ENCODE results near the gene IQSEC1. TPM values are rescaled to one million over a fixed set of nuclear protein-coding genes. Genes with fewer than 3 reads are reported as not detected.

The IQSEC1 gene
- total RNA-seq, 1 experiment from 2014 or later, result 28.1 TPM

DNA sequence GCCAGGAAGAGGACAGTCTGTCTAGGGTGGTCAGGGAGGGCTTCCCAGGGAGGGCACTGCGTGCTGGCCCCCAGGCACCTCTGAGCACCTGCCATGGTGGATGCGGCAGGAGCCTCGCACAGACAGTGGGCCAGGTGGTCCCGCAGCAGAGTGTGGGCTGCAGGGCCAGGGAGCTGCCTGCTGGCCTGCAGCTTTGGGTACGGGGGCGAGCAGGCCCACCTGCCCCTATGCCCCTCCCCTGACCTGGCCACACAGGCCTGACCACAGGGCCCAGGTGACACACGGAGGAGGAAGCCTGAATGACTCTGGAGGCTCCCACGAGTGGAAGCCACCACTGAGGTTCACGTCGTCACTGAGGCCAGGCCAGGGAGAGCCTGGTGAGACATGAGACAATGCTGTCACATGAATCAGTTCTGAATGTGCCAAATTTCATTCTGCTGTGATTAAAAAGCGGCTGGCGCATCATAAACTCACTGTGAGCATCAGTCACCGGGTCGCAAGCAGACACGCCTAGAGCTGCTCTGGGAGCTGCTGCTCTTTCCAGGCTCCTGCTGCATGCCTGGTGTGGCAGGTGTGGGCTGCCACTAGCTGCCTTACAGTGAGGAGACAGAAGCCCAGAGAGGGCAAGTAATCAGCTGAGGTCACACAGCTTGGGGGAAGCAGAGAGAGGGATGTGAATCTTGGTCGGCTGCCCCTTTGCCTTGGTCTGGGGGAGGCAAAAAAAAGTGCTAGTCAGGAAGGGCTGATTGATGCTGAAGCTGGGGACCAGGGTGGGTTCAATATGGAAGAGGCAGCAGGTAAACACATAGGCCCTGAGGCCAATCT is 39.5 kb upstream of the IQSEC1 start:
- H3K27me3 ChIP-seq (ENCODE audit: insufficient read depth, low read length), result 0 out of 2 replicates have a peak, but pooled peaks cover 3% of the 10 kb centered on the region
- RAD21 ChIA-PET (ENCODE audit: low non-redundant PET in 1 of 2, low total read pairs in 2 of 2, uncharacterized antibody in 2 of 2, unreplicated experiment in 2 of 2), result no interaction called here
- POLR2A ChIA-PET, result no interaction called here
- TF ChIP-seq FOSL1 (IDR thresholded peaks at IDR 0.05; ENCODE audit: low read depth) (no peak), ZFX (IDR thresholded peaks at IDR 0.05) (no peak), CBX3 (IDR thresholded peaks at IDR 0.05; ENCODE audit: low read depth) (no peak), TCF7L2 (IDR thresholded peaks at IDR 0.05; ENCODE audit: borderline replicate concordance, extremely low read depth, insufficient read depth, insufficient read length) (no peak), EZH2 (IDR thresholded peaks at IDR 0.05) (no peak), ELF1 (IDR thresholded peaks at IDR 0.05; ENCODE audit: borderline replicate concordance, low read depth) (no peak), SP1 (IDR thresholded peaks at IDR 0.05; ENCODE audit: low read depth) (no peak), YY1 (IDR thresholded peaks at IDR 0.05; ENCODE audit: extremely low read depth, insufficient replicate concordance, low read depth, low read length) (no peak), SIN3A (IDR thresholded peaks at IDR 0.05; ENCODE audit: low read depth) (no peak), JUND (IDR thresholded peaks at IDR 0.05) (no peak), POLR2AphosphoS5 (IDR thresholded peaks at IDR 0.05; ENCODE audit: low read depth, low read length) (no peak), RAD21 (IDR thresholded peaks at IDR 0.05; ENCODE audit: low read depth) (no peak), CEBPB (IDR thresholded peaks at IDR 0.05; ENCODE audit: low read depth) (no peak), SRF (IDR thresholded peaks at IDR 0.05; ENCODE audit: low read depth) (no peak), EGR1 (IDR thresholded peaks at IDR 0.05; ENCODE audit: low read depth) (no peak)
- TF ChIP-seq, protein P1, sequence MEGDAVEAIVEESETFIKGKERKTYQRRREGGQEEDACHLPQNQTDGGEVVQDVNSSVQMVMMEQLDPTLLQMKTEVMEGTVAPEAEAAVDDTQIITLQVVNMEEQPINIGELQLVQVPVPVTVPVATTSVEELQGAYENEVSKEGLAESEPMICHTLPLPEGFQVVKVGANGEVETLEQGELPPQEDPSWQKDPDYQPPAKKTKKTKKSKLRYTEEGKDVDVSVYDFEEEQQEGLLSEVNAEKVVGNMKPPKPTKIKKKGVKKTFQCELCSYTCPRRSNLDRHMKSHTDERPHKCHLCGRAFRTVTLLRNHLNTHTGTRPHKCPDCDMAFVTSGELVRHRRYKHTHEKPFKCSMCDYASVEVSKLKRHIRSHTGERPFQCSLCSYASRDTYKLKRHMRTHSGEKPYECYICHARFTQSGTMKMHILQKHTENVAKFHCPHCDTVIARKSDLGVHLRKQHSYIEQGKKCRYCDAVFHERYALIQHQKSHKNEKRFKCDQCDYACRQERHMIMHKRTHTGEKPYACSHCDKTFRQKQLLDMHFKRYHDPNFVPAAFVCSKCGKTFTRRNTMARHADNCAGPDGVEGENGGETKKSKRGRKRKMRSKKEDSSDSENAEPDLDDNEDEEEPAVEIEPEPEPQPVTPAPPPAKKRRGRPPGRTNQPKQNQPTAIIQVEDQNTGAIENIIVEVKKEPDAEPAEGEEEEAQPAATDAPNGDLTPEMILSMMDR (IDR thresholded peaks at IDR 0.05 in 2 of 3, conservative IDR thresholded peaks at IDR 0.05 in 1 of 3; ENCODE audit: borderline replicate concordance in 1 of 3, insufficient read depth in 1 of 3, low read depth in 2 of 3, low read length in 2 of 3), result no peak
- TF ChIP-seq, protein P2, sequence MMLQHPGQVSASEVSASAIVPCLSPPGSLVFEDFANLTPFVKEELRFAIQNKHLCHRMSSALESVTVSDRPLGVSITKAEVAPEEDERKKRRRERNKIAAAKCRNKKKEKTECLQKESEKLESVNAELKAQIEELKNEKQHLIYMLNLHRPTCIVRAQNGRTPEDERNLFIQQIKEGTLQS (IDR thresholded peaks at IDR 0.05), result no peak
- TF ChIP-seq, protein P3, sequence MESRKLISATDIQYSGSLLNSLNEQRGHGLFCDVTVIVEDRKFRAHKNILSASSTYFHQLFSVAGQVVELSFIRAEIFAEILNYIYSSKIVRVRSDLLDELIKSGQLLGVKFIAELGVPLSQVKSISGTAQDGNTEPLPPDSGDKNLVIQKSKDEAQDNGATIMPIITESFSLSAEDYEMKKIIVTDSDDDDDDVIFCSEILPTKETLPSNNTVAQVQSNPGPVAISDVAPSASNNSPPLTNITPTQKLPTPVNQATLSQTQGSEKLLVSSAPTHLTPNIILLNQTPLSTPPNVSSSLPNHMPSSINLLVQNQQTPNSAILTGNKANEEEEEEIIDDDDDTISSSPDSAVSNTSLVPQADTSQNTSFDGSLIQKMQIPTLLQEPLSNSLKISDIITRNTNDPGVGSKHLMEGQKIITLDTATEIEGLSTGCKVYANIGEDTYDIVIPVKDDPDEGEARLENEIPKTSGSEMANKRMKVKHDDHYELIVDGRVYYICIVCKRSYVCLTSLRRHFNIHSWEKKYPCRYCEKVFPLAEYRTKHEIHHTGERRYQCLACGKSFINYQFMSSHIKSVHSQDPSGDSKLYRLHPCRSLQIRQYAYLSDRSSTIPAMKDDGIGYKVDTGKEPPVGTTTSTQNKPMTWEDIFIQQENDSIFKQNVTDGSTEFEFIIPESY (IDR thresholded peaks at IDR 0.05; ENCODE audit: extremely low read depth, insufficient replicate concordance, low read length), result no peak
- TF ChIP-seq, protein P4, sequence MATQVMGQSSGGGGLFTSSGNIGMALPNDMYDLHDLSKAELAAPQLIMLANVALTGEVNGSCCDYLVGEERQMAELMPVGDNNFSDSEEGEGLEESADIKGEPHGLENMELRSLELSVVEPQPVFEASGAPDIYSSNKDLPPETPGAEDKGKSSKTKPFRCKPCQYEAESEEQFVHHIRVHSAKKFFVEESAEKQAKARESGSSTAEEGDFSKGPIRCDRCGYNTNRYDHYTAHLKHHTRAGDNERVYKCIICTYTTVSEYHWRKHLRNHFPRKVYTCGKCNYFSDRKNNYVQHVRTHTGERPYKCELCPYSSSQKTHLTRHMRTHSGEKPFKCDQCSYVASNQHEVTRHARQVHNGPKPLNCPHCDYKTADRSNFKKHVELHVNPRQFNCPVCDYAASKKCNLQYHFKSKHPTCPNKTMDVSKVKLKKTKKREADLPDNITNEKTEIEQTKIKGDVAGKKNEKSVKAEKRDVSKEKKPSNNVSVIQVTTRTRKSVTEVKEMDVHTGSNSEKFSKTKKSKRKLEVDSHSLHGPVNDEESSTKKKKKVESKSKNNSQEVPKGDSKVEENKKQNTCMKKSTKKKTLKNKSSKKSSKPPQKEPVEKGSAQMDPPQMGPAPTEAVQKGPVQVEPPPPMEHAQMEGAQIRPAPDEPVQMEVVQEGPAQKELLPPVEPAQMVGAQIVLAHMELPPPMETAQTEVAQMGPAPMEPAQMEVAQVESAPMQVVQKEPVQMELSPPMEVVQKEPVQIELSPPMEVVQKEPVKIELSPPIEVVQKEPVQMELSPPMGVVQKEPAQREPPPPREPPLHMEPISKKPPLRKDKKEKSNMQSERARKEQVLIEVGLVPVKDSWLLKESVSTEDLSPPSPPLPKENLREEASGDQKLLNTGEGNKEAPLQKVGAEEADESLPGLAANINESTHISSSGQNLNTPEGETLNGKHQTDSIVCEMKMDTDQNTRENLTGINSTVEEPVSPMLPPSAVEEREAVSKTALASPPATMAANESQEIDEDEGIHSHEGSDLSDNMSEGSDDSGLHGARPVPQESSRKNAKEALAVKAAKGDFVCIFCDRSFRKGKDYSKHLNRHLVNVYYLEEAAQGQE (IDR thresholded peaks at IDR 0.05; ENCODE audit: low read depth), result no peak
- peaks cover 11 to 12% of the 10 kb centered on the region in 2 experiments; a peak in 3 of 4 replicates for H3K4me1 ChIP-seq (ENCODE audit: control insufficient read depth in 1 of 2, insufficient read depth in 2 of 2, low read length in 2 of 2)
- CTCF ChIA-PET, result no interaction called here
- no peaks in the 10 kb centered on the region for H4K20me1 ChIP-seq (ENCODE audit: insufficient read depth)
- intact Hi-C loops (cut with micrococcal nuclease), result no loop called here
- no peak overlapping the region for H3K4me2 ChIP-seq (ENCODE audit: low read length)
- DNase-seq (ENCODE audit: low read depth, low spot score), result no peak
- no peaks in the 10 kb centered on the region for H3K36me3 ChIP-seq (ENCODE audit: control insufficient read depth in 1 of 2, insufficient read depth in 2 of 2, low read length in 2 of 2)
- no peak for ATAC-seq
- no peaks in the 10 kb centered on the region for H3K79me2 ChIP-seq (ENCODE audit: insufficient read depth, low read length)
- H3K4me3 ChIP-seq (replicated peaks in 1 of 2; ENCODE audit: low read depth in 1 of 2, low read length in 2 of 2), result no peak overlapping the region
- no TSS peak for BruUV-seq (replicated peaks)
- H2AFZ ChIP-seq (ENCODE audit: low read depth, low read length, poor library complexity, severe bottlenecking), result no peak overlapping the region
- H3K27ac ChIP-seq (ENCODE audit: low read depth, low read length), result no peak overlapping the region
- H3K9me3 ChIP-seq (ENCODE audit: control insufficient read depth in 1 of 2, insufficient read depth in 1 of 2, low read depth in 1 of 2, low read length in 2 of 2), result no peaks in the 10 kb centered on the region
- no peaks in the 10 kb centered on the region for H3K9me2 ChIP-seq (ENCODE audit: insufficient read depth)
- no peak overlapping the region for H3K9ac ChIP-seq (ENCODE audit: low read length)
